SH-SY5Y (cell line): ENCODE measurements around the gene PRR7.

Experiments
- GATA2 ChIP-seq: IDR thresholded peaks from 2 replicates; pipeline ENCODE4 v1.6.1; 2011; ENCODE audit warnings: mild to moderate bottlenecking, low read depth, low read length
- GATA3 ChIP-seq: IDR thresholded peaks from 2 replicates; pipeline ENCODE4 v1.6.1; 2011; ENCODE audit warnings: low read depth, mild to moderate bottlenecking, low read length, moderate library complexity

PRR7 gene

GRCh38 chr5:177440211-177440989 is 6.2 kb upstream of the PRR7 start:
- no peak for TF ChIP-seq GATA2

DNA sequence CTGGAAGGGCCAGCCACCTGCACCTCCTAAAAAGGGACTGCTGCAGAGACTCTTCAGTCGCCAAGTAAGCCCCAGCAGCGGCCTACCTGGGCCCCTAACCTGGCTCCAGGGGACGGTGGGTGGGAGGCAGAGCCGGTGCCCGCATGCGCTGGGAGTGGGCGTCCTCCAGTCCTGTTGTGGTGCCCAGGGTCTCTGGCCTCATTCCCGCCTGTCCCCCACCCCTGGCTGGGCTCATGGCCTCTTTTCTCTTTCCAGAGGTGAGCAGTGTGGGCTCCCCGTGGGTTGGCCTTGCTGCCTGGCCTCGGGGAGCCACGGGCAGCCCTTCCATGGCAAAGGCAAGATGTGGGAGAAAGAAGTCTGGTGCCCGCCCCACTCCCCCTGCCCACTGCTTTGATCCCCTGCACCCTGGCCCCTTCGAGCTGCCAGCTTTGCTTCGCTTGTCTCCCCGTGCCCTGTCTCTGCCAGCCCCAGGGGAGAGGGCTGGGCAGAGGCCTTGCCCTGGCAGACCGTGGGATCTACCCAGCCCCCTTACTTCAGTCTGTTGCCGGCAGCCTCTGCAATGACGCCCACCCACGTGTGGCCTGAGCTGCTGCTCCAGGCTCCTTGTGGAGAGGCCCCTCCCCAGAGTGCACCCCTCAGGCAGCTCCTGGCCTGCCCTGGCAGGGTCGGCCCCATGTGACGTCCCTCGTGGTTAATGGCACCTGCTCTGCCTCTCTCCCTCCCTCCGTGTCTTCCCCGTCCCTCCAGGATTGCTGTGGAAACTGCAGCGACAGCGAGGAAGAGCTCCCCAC is 5.4 kb upstream of the PRR7 start:
- no peak for TF ChIP-seq GATA3
- TF ChIP-seq GATA2, result no peak

GRCh38 chr5:177442066-177442826 is 4.4 kb upstream of the PRR7 start:
- no peak for TF ChIP-seq GATA3

DNA sequence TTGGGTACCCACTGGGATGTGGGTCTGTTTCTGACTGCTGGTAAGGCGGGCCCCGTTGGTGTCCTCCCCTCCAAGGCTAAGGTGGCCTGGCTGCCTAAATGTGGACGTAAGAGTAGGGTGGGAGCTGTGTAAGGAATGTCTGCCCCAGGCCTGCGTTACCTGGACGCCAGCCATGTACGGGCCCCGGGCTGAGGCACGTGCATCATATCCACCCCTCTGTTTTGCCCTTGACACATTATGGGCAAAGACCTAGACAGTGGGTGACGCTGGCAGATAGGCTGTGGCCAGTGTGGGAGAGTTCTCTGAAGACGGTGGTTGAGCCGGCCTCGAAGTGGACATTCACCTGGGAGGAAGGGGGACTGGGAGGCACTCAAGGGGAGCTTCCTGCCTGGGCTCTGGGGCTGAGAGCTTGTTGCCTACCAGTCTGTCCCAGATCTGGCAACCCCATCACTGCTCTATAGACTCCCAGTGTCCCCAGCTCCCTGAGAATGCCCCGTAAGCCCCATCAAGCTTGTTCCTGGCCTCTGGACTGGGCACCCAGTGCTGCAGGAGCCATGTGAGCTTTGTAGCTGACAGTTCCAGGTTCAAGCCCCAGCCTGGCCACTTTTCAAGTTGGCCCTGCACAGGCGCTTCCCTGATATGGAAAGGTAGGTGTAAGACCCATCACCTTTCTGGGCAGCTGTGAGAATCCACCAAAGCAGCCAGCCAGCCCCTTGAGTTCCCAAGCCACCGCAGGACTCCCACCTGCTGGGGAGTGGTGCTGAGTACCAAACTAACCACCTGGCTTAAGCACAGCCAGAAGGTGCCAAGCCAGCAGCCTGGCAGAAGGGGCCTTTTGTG is 3.2 kb upstream of the PRR7 start:
- TF ChIP-seq GATA3, result no peak
- no peak for TF ChIP-seq GATA2

GRCh38 chr5:177444106-177445051 is 2.2 kb upstream of the PRR7 start:
- TF ChIP-seq GATA2 (no peak), GATA3 (no peak)

DNA sequence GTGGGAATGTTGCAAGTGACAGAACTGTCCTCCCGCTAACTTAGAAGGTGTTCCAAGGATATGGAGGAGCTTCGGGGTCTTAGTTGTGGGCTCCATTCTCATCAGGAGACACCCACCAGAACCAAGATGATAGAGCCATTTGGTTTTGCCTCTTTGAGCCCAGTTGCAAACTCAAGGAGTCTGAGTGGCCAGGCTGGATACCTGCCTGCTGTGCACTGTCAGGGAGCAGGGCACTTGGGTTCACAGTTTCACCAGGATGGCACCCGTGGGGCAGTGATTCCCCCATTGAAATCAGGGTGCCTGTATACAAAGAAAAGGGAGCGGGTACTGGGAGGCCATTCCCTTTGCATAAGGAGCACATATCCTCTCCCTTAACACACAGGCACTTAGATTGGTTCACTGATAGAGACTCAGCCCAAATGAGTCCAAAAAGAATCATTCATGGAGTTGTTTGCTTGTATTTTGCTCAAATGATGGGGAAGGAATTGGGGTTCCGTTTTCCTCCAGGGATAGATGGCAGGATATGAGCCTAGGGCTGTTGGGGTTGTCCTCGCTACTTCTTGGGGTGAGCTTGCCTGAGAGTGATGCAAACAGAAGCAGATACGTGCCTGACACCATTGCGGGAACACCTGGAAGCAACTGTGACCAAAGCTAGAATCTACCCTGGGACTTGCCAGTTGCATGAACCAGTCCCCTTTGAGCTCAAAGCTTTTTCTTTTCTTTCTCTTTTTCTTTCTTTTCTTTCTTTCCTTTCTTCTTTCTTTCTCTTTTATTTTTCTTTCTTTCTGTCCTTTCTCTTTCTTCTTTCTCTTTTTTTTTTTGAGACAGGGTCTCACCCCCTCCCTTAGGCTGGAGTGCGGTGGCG is 1.3 kb upstream of the PRR7 start:
- no peak for TF ChIP-seq GATA2
- TF ChIP-seq GATA3, result no peak

GRCh38 chr5:177445917-177446199 is 756 bp upstream of the PRR7 start:
- TF ChIP-seq GATA2, result no peak
- TF ChIP-seq GATA3, result no peak

GRCh38 chr5:177447066-177447610 is 524 bp downstream of the PRR7 start:
- TF ChIP-seq GATA3, result no peak
- TF ChIP-seq GATA2, result no peak

- no peak for TF ChIP-seq GATA3
- no peak for TF ChIP-seq GATA2
Observed at GRCh38 chr5:177447611-177448243, 1.1 kb downstream of the PRR7 start.

DNA sequence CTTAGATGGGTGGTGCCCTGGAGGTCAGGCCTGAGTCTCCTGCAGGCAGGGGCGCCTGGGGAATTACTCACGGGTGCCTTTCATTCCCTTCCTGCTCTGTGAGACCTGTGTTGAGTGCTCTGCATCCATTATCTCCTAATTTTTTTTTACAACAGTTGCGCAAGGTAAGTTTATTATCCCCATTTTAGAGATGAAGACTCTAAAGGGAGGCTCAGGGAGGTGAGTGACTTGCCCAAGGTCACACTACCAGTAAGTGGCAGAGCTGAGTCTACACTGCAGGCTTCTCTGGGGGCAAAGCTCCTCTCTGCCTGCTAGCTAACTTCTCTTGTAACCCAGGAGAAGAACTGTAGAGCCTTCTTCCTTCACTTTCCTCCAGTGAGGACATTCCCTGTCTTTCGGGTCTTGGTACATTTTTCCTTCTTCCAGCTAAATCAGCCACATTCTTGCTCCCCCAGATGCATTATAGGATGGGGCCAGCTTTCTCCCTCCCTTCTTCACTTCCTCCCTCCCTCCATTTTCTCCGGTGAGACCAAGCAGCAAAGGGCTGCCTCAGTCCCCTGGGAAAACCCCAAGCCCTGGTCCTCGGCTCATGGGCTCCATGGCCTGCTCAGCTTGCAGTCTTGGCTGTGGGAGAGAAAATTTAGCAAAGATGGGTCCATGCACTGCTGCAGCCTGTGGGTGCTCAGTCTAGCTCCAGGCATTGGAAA is 1.8 kb downstream of the PRR7 start:
- no peak for TF ChIP-seq GATA2

DNA sequence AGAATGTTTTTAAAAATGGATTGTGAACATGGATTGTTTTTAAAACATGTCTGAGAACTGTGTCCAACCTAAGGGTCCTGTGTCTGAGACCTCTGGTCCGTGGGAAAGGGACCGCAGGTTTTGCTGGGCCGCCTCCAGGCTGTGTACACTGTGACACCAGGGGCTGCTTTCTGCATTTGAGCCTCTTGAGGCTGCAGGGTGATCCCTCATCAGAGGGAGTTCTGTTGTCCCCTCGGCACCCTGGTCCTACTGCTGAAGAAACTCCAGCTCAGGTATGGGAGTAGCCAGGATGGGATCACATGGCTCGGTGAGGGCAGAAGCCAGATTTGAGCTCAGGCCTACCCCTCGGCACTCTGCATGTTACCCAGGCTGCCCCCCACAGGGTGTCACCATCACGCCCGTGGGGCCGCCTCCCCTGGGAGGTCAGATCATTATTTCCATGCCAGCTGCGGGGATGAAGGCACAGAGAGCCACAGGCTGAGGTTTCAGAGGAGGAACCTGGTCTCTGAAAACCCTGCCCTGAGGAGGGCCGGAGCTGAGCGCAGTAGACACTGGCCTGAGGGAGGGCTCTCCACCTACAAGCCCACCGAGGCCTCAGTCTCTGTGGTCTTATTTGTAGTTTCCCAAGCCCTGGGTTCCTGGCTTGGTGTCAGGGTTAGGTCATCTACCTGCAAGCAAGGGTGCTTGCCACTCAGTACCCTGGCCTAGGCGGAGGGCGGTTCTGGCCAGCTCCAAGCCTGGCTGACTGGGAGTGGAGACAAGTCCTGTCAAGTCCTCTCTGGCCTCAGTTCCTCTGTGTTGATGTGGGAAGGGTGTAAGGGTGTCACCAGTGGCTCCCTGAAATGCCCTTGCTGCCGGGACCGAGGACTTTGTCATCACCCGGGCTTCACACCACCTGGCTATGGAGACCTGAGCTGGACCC is 2.8 kb downstream of the PRR7 start:
- no peak for TF ChIP-seq GATA3
- TF ChIP-seq GATA2, result no peak
